NCI-H2196 (cell line): ENCODE results near the gene TOR2A.
A peak's percentile ranks its signal among the peaks of the same experiment; 100 is the strongest.

Experiments
- DNase-seq: peaks from one replicate; lab custom pipeline; 2025; ENCODE audit not compliant: unreplicated experiment; lab: John Stamatoyannopoulos, UW

TOR2A gene

GRCh38 chr9:127744398-127745110 is 9.5 kb upstream of the TOR2A start:
- no peak for DNase-seq

GRCh38 chr9:127742435-127743088 is 7.5 kb upstream of the TOR2A start:
- DNase-seq: no peak

GRCh38 chr9:127741831-127742434 is 6.8 kb upstream of the TOR2A start:
- DNase-seq: no peak

- no peak for DNase-seq
These were observed 4.7 kb upstream of the TOR2A start for GRCh38 chr9:127739614-127740330.

GRCh38 chr9:127738666-127739065 is 3.6 kb upstream of the TOR2A start:
- DNase-seq: no peak

GRCh38 chr9:127735530-127736185 is 564 bp upstream of the TOR2A start:
- DNase-seq: no peak

GRCh38 chr9:127734247-127734746 is 797 bp downstream of the TOR2A start:
- no peak for DNase-seq

GRCh38 chr9:127733614-127734013 is 1.5 kb downstream of the TOR2A start:
- DNase-seq: no peak

GRCh38 chr9:127732444-127732843 is 2.6 kb downstream of the TOR2A start:
- DNase-seq: no peak

GRCh38 chr9:127731938-127732337 is 3.2 kb downstream of the TOR2A start:
- no peak for DNase-seq

GRCh38 chr9:127730799-127731410 is 4.2 kb downstream of the TOR2A start:
- DNase-seq: no peak

GRCh38 chr9:127730262-127730661 is 4.8 kb downstream of the TOR2A start:
- no peak for DNase-seq

- DNase-seq: no peak
These were observed 5.4 kb downstream of the TOR2A start for GRCh38 chr9:127729522-127730256.

- DNase-seq: no peak
These were observed 6.3 kb downstream of the TOR2A start for GRCh38 chr9:127728808-127729207.

- no peak for DNase-seq
These were observed 8.2 kb downstream of the TOR2A start for GRCh38 chr9:127726871-127727270.

GRCh38 chr9:127724012-127724411 is 11.1 kb downstream of the TOR2A start:
- peak; percentile 39 for DNase-seq

GRCh38 chr9:127723444-127723843 is 11.7 kb downstream of the TOR2A start:
- DNase-seq: peak; percentile 65

- no peak for DNase-seq
These were observed 12.1 kb downstream of the TOR2A start for GRCh38 chr9:127723013-127723412.

GRCh38 chr9:127722055-127722745 is 12.9 kb downstream of the TOR2A start:
- DNase-seq: no peak
